Measurements from ENCODE around the gene LRRTM2.
"Not testable (repeated sequence)": the region's sequence is repeated elsewhere in the genome, so short reads cannot be mapped to it uniquely, and the experiment has no call there.

LRRTM2 gene

DNA sequence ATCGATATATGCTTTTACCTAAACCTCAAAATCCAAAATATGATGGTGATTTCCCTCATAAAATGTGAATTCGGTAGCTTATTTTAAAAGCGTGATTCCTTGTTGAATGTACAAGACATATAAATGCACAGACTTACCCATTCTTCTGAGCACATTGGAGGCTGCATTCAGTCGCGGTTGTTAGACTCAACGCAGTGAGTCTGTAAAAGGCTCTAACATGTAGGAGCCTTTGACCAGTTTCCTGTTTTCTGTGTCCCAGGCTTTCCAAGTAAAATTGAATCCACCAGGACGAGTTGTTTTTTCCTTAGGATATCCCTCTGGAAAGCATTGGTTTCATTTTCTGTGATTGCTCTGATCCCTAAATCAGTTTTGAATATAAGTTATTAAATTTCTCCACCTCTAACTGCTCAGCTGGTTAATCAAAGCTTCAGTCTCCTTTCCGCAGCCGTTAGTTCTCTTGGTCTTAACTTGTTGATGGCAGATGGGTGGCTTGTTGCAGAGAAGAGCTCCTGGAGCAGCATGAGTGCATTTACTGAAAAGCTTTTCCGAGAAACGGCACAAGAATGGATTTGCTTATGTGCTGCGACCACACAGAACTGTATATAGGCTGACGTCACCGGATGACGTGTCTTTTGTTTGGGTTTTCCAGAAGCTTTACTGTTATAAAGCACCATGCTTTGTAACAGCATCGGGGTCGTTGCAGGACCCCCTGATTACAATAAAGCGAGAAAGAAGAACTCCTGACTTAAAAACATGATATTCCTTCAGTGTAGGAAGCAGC is at the start of gene LRRTM2:
Gene LRRTM2, minus strand, starts transcription at position 565 of the 781 bp plus-strand sequence. Its CDS starts 424 bp downstream, at position 141.
- no peak for DNase-seq

- no peak for DNase-seq
These were observed 47.4 kb upstream of the LRRTM2 start for GRCh38 chr5:138922494-138922893.

DNA sequence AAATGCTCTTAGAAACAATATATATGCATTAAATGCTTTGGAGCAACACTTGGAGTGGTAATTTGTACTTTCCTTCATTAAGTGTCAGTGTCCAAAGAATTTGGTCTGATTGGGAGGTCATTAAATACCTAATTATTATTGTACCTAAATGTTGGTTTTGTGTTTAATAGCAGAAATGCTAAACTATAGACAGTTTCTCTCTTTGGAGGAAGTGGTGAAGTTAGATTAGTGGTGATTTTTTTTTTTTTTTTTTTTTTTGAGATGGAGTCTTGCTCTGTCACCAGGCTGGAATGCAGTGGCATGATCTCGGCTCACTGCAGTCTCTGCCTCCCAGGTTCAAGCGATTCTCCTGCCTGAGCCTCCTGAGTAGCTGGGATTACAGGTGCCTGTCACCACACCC is 46.2 kb upstream of the LRRTM2 start:
- DNase-seq, result not testable (repeated sequence)

GRCh38 chr5:138920181-138920580 is 45.0 kb upstream of the LRRTM2 start:
- no peak for DNase-seq

DNA sequence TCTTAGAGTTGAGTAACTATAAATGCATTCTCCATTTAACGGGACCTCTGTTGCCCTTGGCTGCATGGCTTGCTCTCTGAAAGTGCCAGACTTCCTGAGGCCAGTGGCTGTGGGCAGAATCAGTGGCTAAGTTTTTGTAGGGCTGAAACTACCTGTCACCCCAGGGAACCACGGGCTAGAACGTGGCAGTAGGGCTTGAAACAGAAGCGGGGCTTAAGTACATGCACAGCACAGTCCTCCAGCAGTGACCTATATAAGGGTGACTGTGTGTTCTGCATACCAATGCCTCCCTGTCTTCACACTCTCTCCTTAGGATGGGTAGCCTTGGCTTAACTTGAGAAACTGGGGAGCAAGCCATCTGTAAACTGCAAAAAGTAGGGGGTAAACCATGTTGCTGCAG is 43.6 kb upstream of the LRRTM2 start:
- DNase-seq, result no peak

DNA sequence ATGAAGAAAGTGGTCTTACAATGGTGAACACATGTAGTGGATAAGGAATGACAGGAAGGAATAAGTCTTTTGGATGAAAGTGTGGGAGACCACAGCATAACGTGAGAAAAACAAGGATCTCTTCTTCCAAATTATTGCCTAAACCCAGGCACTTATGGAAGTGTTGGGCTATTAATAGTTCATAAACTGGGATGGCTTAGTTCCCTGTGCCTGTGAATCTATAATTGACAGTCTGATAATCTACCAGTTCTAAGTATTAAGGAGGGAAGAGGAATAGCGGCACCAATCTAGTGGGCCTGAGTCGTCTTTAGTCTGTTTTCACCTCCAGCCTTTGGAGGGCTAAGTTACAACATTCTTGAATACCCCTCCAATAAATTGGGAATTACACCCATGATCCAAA is 39.2 kb upstream of the LRRTM2 start:
- DNase-seq, result no peak

DNA sequence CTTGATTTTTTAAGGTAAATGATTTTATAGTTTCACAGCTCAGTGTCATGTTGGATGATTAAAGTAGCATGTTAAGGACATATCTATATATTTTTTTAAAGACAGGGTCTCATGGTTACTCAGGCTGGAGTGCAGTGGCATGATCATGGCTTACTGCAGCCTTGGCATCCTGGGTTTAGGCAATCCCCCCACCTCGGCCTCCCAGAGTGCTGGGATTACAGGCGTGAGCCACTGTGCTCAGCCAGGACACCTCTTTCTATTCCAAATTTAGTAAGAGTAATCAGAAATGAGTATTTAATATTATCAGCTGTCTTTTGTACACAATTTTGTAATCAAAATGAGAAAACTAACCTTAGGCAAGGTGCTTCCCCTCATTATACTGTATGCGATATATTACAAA is 38.6 kb upstream of the LRRTM2 start:
- no peak for DNase-seq

- DNase-seq, result no peak
These were observed 37.0 kb upstream of the LRRTM2 start for GRCh38 chr5:138912093-138912492.

DNA sequence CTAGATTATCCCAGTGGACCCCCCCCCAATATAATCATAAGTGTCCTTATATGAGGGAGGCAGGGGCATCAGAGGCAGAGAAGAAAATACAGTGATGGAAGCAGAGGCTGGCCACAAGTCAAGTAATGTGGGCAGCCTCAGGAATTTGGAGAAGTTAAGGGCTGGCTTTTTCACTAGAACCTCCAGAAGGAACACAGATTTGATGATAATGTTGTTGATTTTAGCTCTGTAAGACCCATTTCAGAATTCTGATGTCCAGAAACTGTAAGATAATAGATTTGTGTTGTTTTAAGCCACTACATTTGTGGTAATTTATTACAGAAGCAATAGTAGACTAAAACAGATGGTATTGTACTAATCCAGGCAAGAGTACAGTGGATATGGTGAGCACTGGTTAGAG is 36.3 kb upstream of the LRRTM2 start:
- DNase-seq, result no peak

- DNase-seq, result no peak
These were observed 35.5 kb upstream of the LRRTM2 start for GRCh38 chr5:138910546-138911185.

DNA sequence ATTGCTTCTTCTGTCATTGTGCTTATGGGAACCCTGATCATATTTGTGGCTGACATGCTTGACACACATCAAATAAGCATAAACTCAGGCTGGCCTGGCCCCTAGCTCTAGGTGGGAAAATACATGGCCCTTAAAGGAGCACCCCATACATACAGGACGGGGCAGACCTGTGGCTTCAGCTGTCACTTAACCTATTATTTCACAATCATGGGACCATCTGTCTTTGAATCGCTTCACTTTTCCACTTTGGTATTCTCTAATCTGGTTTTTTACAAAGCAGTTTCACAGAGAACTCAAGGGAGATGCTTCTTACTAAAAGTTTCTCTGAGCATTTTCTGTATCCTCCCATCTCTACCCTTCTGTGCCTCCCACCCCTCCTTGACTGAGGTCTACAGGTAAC is 34.6 kb upstream of the LRRTM2 start:
- no peak for DNase-seq

- DNase-seq, result no peak
These were observed 30.4 kb upstream of the LRRTM2 start for GRCh38 chr5:138905541-138905940.

- no peak for DNase-seq
These were observed 28.1 kb upstream of the LRRTM2 start for GRCh38 chr5:138903130-138903775.

- DNase-seq, result no peak
These were observed 26.6 kb upstream of the LRRTM2 start for GRCh38 chr5:138901716-138902115.

DNA sequence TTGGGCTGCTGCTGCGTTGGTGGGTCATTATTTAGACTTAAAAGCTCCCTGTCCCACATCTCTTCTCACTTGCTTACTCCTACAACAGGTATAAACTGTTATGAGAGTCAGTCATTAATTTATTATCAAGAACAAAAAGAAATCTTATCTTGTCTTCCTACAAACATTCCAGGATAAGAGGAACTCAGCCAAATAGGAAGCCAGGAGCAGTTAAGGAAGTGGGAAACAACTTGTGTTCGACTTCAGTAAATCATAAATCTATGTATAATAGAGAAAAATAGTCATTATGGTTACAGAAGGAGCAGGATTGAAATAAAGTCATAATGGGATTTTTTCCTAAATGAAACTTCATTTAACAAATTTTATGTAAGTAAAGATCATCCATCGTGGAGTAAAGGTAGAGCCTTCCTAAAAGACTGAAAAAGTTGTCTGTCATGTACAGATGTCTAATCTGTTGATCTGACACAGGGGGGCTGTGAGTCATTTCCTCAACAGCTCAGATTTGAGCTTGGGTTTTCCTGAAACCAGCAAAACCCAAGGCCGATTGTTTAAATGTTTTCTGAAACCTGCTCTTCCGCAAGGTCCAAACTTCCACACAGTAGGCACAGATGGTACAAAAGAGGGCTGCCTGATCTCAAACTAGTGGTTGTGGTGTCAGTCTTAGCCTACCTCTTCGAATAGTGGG is 25.3 kb upstream of the LRRTM2 start:
- no peak for DNase-seq

DNA sequence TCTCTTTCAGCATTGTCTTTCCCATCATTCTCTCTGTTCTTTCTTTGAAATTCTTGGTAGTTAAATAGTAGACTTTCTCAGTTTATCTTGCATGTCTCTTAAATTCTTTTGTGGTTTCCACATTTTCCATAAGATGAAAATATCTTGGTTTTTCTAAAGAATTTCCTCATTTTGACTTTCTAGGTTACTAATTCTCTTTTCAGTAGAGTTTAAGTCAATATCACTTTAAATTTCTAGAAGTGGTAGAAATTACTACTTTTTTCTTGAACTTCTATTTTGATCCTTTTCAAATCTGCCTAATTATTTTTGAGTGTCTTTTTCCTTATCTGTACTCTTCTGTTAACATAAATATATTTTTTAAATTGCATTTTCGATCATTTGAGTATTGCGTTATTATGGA is 23.6 kb upstream of the LRRTM2 start:
- no peak for DNase-seq

DNA sequence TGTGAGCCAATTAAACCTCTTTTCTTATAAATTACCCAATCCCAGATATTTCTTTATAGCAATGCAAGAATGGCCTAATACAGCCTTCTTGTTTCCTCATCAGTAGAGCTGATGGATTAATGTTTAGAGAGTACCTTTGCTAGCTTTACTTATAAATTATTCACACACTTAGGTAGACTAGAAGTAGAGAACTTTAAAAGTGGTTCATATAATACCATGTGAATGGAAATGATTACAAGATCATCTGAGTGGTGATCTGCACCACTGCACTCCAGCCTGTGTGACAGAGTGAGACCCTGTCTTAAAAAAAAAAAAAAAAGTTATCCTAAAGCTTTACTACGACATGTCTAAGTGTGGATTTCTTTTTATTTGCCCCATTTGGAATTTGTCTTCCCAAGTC is 23.2 kb upstream of the LRRTM2 start:
- no peak for DNase-seq

DNA sequence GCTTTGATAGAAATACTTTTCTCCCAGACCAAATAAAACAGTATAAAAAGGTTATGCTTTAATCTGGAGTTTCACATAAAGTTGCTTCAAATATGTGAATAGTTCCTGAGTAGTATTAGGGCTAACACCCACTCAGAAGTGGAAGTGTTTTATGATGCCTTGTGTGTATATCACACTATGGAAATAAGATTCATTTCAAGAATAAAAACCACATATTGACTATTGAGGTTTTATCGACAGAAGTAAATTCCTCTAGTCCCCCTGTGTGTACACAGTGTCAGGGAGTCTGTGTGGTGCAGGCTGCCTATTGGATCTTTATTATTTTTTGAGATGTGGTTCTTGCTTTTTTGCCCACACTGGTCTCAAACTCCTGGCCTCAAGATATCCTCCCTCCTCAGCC is 20.8 kb upstream of the LRRTM2 start:
- no peak for DNase-seq

- DNase-seq, result no peak
These were observed 15.5 kb upstream of the LRRTM2 start for GRCh38 chr5:138890644-138891043.

DNA sequence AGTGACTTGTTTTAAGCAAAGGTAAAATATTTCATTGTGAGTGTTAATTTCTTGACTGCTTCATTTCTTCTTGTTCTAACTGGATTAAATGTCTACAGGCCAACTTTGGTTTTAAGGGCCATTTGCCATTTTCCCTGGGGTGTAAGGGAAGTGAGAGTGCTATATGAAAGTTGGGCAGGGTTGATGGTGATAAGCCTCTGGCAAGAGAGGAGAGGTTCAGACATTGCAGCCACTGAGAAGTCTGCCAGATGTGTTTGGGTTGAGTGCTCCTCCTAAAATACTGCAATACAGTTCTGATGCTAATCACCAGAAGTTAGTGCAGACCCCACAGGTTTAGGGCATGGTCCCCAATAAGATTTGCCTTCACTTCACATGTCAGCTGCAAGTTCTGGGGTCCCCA is 14.9 kb upstream of the LRRTM2 start:
- no peak for DNase-seq

DNA sequence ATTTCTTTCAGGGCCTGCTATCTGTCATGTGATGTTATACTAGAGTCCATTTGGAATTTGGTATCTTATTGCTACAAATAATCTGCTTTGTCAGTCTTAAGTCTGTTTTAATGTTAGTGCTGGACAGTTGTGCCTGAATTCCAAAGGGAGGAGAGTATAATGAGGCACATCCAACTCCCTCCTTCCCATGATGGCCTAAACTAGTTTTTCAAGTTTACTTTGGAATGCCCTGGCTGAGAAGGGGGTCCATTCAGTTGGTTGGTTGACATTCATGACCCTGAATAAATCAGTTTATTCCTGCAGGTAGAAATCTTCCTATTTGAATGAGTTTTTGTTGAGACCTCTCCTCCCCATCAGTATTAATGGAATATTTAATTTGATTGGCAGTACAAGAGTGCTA is 9.4 kb upstream of the LRRTM2 start:
- DNase-seq, result no peak

DNA sequence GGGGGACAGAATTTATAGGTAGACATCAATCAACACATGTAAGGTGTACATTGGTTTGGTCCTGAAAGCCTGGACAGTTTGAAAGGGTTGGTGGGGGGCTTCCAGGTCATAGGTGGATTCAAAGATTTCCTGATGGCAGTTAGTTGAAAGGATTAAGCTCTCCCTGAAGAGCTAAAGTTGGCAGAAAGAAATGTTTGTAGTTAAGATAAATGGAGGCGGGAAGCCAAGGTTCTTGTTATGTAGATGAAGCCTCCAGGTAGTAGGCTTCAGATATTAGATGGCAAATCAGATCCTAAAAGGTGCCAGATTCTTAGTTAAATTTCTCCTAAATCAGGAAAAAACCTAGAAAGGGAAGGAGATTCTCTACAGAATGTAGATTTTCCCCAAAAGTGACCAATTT is 9.0 kb upstream of the LRRTM2 start:
- DNase-seq, result no peak

DNA sequence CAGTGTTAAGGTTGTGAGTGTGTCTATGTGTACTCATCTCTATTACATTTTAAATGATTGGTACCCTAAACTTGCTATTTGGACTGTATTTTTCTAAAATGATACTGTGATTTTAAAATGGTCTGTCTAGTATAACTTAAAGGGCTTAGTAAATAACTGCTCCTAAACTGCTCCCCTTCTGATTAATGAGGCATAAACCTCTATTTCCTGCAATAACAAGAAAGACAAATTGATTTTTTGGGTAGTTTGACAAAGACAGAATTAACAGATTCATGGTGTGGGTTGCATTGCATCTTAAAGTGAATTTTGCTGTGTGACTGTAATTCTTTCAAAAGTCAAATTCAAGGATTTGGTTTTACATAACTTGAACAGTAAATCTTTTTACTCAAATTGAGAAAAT is 8.1 kb upstream of the LRRTM2 start:
- no peak for DNase-seq

All from CD4-positive, alpha-beta T cell treated with Interleukin-4 for 1 hour (primary cell).